A549 treated with RU486 at 1 μM for 4 hours (cell line): ENCODE data around the gene ATG2B. TPM values are rescaled to one million over a fixed set of nuclear protein-coding genes. Genes with fewer than 3 reads are reported as not detected.

Experiments used
- total RNA-seq: library from RNA; stranded (reverse); fragments of 200-300 nt; extraction: Qiagen RNA extraction; gene quantifications from 5 replicates; pipeline ENCODE4 v1.2.3, GENCODE V29; 2022; ENCODE audit warnings: low read depth

ATG2B gene
- 7.9 to 11.5 TPM (median 8.3 TPM) in 5 replicates for total RNA-seq

GRCh38 chr14:96362965-96363750 lies at the start of gene ATG2B, which contains the start of gene GSKIP:
Gene ATG2B (minus strand): TSS chr14:96363341. CDS start chr14:96362976, 365 bp downstream.
Gene GSKIP (plus strand): TSS chr14:96363526. CDS start chr14:96382248, 18,722 bp downstream.

GRCh38 chr14:96255501-96256366 lies 107.4 kb downstream of the ATG2B start, which contains the start of gene BDKRB1:
Gene BDKRB1 (plus strand): TSS chr14:96256210. CDS start chr14:96263683, 7,473 bp downstream.

Other genes with a start within 250 kb of the ATG2B start
- gene BDKRB2, start 158.5 kb downstream of the ATG2B start, total RNA-seq, result 2.1 to 3.6 TPM (median 3.2 TPM) in 5 replicates
- gene BDKRB1, start 107.1 kb downstream of the ATG2B start, total RNA-seq, result 0.45 to 1.3 TPM (median 0.87 TPM) in 5 replicates
- gene GSKIP, start 185 bp upstream of the ATG2B start, total RNA-seq, result 15.2 to 23.0 TPM (median 19.3 TPM) in 5 replicates
- 2.0 to 3.9 TPM (median 2.2 TPM) in 5 replicates for gene AK7, start 28.8 kb upstream of the ATG2B start, total RNA-seq
- 59.9 to 96.8 TPM (median 91.7 TPM) in 5 replicates for gene PAPOLA, start 139.0 kb upstream of the ATG2B start, total RNA-seq